Glutamatergic neuron (in vitro differentiated cells): ENCODE measurements around the gene ZNF629. TPM values are rescaled to one million over a fixed set of nuclear protein-coding genes. Genes with fewer than 3 reads are reported as not detected.
A peak's percentile ranks its signal among the peaks of the same experiment; 100 is the strongest.

ENCODE experiments used
- DNase-seq: peaks from one replicate; pipeline ENCODE4 v3.0.0; 2022
- H3K27ac Mint-ChIP-seq: one replicate; pipeline ENCODE4 v1.8.0; 2020; ENCODE audit warnings: mild to moderate bottlenecking, mixed read lengths, inconsistent platforms; ENCODE audit not compliant: unreplicated experiment
- H3K27me3 Mint-ChIP-seq: one replicate; pipeline ENCODE4 v1.8.0; 2020; ENCODE audit warnings: mild to moderate bottlenecking, moderate library complexity, mixed read lengths, inconsistent platforms; ENCODE audit not compliant: unreplicated experiment
- H3K36me3 Mint-ChIP-seq: one replicate; pipeline ENCODE4 v1.8.0; 2020; ENCODE audit warnings: mild to moderate bottlenecking, mixed read lengths, inconsistent platforms; ENCODE audit not compliant: unreplicated experiment
- H3K4me1 Mint-ChIP-seq: one replicate; pipeline ENCODE4 v1.8.0; 2020; ENCODE audit warnings: mild to moderate bottlenecking, low read depth, mixed read lengths, inconsistent platforms; ENCODE audit not compliant: unreplicated experiment
- H3K4me3 Mint-ChIP-seq: one replicate; pipeline ENCODE4 v1.8.0; 2020; ENCODE audit warnings: mild to moderate bottlenecking, mixed read lengths, inconsistent platforms; ENCODE audit not compliant: unreplicated experiment
- H3K9me3 Mint-ChIP-seq: one replicate; pipeline ENCODE4 v1.8.0; 2020; ENCODE audit warnings: mild to moderate bottlenecking, moderate library complexity, mixed read lengths, inconsistent platforms; ENCODE audit not compliant: unreplicated experiment
- total RNA-seq: library from RNA; stranded (reverse); fragmentation: NEBNext Ultra II Directional; extraction: Animal tissue kit (Norgen Biotek cat#: 25700); gene quantifications from one replicate; pipeline ENCODE4 v1.2.1, GENCODE V29; 2021; ENCODE audit not compliant: unreplicated experiment
- TF ChIP-seq, protein P1 (sequence below): fragments of 200-600 bp; sonication (generic); IDR thresholded peaks from one replicate; pipeline ENCODE4 v1.5.0; 2021; ENCODE audit not compliant: partially characterized antibody, unreplicated experiment

ZNF629 gene
- total RNA-seq, 1 donor from 2014 or later = 42.5 TPM

DNA sequence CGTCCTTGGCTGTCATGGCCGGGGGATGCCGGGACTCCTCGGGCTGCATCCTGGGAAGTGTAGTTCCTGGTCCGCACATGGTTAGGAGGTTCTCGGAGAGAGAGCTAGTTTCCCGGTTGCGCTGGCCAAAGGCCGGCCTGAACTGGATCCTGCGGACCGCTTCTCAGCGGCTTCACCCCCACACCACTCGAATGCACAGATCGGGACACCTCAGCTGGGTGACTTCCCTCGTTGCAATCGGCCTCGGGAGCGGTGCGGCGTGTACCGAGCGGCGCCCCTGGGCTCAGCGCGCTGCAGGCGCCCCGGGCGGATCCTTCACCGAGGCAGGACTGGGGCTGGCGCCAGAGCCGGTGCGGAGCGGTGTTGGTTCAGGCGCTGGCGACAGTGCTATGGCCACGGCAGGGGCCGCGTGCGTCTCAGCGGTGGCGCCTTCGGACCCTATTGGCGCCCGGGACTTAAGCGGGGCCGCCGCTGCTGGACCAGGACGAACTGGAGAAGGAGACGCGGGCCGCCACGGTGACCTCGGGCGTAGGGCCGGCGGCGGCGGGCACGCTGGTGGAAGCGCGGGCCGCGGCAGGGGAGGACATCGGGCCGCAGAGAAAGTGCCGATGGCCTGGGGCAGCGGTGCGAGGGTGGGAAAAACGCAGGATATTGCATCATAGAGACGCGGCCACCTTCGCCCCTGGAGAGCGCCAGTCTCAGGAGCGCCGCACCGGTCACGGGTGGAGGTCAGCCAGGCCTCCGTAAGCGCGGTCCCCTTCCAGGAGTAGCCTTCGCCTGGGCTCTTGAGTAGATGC, 11.4 kb downstream of the ZNF629 start:
- Mint-ChIP-seq H3K27ac (peak overlapping the region; percentile 95), H3K9me3 (peaks cover 26% of the 10 kb centered on the region), H3K27me3 (peaks cover 21% of the 10 kb centered on the region), H3K4me1 (peaks cover 12% of the 10 kb centered on the region), H3K36me3 (no peaks in the 10 kb centered on the region), H3K4me3 (peak overlapping the region; percentile 96)
- TF ChIP-seq, protein P1, sequence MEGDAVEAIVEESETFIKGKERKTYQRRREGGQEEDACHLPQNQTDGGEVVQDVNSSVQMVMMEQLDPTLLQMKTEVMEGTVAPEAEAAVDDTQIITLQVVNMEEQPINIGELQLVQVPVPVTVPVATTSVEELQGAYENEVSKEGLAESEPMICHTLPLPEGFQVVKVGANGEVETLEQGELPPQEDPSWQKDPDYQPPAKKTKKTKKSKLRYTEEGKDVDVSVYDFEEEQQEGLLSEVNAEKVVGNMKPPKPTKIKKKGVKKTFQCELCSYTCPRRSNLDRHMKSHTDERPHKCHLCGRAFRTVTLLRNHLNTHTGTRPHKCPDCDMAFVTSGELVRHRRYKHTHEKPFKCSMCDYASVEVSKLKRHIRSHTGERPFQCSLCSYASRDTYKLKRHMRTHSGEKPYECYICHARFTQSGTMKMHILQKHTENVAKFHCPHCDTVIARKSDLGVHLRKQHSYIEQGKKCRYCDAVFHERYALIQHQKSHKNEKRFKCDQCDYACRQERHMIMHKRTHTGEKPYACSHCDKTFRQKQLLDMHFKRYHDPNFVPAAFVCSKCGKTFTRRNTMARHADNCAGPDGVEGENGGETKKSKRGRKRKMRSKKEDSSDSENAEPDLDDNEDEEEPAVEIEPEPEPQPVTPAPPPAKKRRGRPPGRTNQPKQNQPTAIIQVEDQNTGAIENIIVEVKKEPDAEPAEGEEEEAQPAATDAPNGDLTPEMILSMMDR = no peak
- DNase-seq = peak; percentile 90

DNA sequence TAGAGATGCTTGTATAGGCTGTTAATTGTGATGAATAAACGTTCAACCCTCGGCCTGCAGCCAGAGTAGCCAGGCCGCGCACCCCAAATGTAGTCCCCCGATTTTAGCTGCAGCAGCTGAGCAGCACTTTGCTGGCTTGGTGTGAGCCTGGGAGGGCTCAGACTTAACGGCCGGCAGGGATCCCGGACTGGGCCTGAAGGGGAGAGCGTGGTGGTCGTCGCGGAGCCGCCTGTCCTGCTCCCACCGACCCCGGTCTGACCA, 11.9 kb downstream of the ZNF629 start:
- Mint-ChIP-seq H3K9me3 (peaks cover 26% of the 10 kb centered on the region), H3K27ac (peak overlapping the region; percentile 95), H3K27me3 (peaks cover 21% of the 10 kb centered on the region), H3K4me3 (peak overlapping the region; percentile 96), H3K4me1 (peaks cover 12% of the 10 kb centered on the region), H3K36me3 (no peaks in the 10 kb centered on the region)
- no peak for DNase-seq
- TF ChIP-seq, protein P1 = no peak

DNA sequence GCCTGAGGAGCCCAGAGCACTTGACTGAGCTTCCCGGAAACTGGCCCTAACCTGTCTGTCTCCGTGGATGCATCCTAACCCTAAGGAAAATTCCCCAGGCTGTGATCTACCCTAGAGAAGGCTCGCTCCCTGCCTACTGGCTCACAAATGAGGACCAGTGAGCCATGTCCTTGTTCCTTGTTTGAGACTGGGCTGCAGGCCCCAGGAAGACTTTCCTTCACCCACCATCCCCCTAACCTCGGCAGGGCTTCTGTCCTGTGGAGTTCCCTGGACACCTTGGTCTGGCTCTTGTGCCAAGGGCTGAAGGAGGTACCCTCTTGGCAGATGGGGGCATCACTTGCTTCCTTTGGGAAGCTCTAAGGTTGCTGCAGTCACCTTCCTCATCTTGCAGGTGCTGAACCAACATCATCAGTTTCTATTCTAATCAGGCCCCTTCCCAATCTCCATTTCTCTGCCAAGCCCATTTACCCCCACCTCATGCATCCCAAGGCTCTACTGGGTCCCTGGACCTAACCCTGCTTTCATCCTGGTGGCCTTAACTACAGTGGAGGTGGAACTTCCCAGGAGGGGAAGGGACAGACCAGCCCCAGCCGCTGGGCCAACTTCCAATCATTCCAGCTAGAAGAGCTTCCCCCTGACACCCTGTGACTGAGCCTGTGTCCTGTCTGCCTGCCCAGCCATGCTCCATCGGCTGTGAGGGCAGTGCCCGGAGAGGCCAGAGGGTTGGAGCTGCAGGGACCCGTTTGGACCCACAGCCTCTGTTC, 12.5 kb downstream of the ZNF629 start:
- Mint-ChIP-seq H3K4me3 (peak overlapping the region; percentile 96), H3K9me3 (peaks cover 26% of the 10 kb centered on the region), H3K27me3 (peaks cover 21% of the 10 kb centered on the region), H3K4me1 (peaks cover 12% of the 10 kb centered on the region), H3K36me3 (no peaks in the 10 kb centered on the region), H3K27ac (peak overlapping the region; percentile 95)
- TF ChIP-seq, protein P1 = no peak
- no peak for DNase-seq

DNA sequence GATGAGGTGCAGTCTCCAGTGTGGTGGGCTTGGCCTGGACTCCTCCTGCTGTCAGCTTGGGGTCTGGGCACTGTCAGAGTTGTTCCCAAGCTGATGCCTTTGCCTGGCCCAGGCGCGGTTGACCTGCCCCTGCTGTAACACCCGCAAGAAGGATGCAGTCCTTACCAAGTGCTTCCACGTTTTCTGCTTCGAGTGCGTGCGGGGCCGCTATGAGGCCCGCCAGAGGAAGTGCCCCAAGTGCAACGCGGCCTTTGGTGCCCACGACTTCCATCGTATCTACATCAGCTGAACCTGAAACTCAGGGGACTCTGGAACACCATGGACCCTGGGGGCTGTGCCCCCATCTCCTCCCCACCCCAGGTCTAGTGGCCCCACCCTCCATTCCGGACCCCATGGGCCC, 13.2 kb downstream of the ZNF629 start:
- no peak for DNase-seq
- TF ChIP-seq, protein P1 = no peak
- Mint-ChIP-seq H3K27me3 (peaks cover 20% of the 10 kb centered on the region), H3K36me3 (no peaks in the 10 kb centered on the region), H3K9me3 (peaks cover 23% of the 10 kb centered on the region), H3K4me3 (no peak overlapping the region), H3K27ac (no peak overlapping the region), H3K4me1 (peaks cover 11% of the 10 kb centered on the region)

DNA sequence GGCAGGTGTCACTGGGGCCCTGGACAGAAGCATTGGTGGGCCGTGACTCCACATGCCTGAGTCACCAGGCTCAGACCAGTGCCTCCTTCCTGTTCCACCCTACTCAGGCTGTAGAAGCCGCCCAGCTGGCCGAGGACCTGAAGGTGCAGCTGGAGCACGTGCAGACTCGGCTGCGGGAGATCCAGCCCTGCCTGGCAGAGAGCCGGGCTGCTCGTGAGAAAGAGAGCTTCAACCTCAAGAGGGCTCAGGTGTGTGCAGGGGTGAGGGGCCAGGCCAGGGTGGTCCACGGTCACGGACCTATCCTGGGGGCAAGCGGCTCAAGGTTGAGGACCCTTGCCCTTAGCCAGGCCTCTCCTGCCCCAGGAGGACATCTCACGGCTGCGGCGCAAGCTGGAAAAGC, 15.3 kb downstream of the ZNF629 start:
- TF ChIP-seq, protein P1 = no peak
- no peak overlapping the region for H3K4me3 Mint-ChIP-seq
- peaks cover 4% of the 10 kb centered on the region for H3K4me1 Mint-ChIP-seq
- peaks cover 18% of the 10 kb centered on the region for H3K9me3 Mint-ChIP-seq
- no peak overlapping the region for H3K27ac Mint-ChIP-seq
- peaks cover 5% of the 10 kb centered on the region for H3K36me3 Mint-ChIP-seq
- no peak for DNase-seq
- peaks cover 11% of the 10 kb centered on the region for H3K27me3 Mint-ChIP-seq
